DMS53 treated with DMSO at 0.1 percent for 48 hours (cell line): ENCODE data around the gene LDLRAD4.

ENCODE experiments used
- DNase-seq: peaks from one replicate; lab custom pipeline; 2025; ENCODE audit not compliant: unreplicated experiment; lab: John Stamatoyannopoulos, UW

The LDLRAD4 gene

DNA sequence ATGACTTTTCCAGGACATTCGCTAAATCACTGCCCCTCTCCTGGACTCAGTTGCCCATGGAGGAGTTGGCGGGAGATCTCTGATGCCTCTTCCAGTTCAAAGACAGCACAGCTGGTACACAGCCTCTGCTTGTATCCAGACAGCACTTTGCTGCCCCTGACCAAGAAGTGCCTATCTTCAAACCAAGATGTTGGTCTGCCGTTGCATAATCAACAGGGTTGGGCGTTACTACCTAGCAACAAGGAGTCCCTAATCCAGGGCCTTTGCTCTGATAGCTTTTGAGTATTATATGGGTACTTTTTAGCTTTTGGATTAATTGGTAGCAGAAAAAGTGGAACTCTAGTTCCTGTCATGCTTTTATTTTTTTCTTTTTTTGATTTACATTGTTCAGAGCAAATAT is 341.2 kb downstream of the LDLRAD4 start:
- DNase-seq = no peak

DNA sequence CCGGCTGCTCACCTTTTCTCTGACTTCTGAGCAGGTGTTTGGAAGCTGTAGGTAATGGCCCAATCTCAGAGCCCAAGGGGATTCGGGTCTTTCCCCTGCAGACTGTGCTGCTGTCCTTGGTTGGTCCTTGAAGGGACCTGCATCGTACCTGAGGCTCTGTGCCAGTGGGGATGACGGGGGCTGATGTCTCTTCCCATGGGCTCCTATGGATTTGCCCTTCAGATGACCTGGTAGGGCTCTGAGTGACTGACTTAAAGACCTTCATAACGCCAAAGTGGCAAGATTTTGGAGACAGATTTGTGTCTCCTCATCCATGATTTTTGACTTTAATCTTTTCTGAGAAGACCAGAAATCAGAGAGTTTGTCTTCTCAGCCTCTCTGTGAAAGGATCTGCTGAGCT is 341.7 kb downstream of the LDLRAD4 start:
- DNase-seq = no peak

DNA sequence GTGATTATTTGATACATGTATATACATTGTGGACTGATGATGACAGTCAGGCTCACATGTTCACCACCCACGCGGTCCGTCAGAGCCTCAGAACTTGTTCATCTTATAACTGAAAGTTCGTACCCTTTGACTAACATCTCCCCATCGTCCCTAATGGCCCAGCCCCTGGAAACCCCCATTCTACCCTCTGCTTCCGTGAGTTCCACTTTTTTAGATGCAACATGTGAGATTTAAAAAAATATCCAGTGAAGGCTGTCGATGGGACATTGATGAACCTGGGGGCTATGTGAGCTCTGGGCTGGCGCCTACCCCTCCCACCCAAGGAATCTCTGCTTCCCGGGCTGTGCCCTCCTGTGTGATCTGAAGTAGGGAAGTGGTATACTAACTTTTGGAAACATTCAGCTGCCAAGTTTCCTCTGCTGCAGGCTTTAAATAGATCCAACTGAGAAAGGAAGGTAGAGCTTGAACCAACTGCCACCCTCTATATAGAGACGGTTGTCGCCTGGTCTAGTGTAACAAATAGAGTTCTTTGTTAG is 344.0 kb downstream of the LDLRAD4 start:
- no peak for DNase-seq

DNA sequence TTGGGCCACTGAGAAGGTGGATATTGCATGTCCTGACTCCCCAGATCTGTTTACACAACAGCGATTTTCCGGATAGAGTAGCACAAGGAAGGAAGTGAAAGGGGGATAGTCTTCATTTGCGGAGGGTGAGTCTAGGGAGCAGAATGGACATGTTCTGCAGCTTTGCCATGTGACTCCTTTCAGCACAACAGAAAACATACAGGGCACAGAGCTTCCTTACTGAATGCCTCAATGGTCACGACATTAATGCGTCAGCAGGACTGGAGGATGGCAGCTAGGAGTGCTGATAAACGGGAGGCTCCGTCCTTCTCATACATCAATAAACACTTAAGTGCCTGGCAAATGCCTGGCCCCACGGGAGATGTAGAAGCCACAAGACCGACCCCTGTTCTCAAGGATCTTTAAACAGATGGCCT is 344.8 kb downstream of the LDLRAD4 start:
- no peak for DNase-seq

DNA sequence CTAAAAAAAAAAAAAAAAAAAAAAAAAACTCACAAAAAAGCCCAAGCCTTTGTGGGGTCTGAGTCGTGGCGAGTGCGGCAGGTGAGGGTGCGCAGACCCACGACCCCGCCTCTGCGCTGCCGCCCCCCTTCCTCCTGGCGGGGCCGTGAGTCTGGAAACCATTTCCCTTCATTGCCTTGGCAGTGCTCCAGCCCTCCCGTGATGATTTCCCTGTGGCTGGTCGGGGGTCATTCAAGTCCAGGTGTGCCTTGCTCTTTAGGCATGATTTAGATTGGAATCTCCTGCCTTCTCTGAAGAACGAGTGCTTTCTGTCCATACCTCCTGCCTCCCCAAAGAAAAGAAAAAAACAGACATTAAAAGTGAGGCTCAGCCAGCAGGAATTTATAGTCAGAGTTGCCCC is 346.0 kb downstream of the LDLRAD4 start:
- no peak for DNase-seq

DNA sequence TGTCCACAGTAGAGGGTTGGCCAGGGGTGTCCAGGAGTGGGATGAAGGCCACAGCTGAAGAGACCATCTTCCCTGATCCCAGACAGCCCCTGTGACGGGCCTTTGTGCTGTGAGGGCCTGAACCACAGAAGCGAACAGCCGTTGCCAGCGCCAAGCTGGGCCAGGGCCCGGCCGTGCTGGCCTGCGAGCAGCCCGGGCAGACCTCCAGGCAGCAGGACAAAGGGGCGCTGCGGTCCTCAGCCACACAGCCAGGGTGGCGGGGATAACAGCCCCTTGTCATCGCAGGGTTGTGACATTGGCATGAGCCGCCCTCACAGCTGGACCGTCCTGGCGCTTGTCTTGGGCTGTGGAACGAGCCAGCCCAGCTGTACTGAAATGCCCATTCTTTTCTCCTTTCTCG is 346.7 kb downstream of the LDLRAD4 start:
- DNase-seq = no peak

DNA sequence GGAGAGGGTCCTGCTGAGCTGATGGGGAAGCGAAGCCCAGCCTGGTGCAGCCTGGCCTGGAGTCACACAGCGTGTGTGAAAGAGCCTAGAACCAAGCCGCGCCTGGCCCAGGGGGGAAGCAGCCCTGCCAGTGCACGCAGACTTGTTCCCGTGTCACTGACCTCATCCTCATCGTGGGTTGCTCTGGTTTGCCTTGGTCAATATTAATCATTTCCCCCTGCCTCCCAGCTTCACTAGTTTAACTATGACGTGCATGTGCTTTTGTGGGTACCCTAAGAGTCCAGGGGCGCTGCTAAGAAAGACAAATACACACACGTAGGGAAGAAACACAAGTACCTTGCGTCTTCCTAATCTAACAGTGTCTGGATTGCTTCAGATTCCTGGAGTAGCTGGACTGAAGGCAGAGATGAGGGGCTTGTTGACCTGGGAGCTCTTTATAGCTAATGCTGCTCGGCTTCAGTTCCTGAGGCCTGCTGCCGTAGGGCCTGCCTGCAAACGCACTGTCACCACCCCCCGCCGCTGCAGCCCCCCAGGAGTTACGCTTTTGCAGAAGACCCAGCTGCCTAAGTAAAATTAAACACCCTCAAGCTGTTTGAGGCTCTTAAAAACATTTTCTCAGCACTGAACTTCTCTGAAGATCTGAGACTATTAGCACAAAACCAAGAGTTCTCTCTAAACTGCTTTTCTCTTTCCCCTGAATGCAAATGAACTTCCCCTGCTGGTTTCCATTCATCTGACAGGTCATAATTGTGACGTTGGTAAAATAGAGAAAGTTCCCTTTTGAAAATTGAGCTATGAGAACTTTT is 348.6 kb downstream of the LDLRAD4 start:
- no peak for DNase-seq

DNA sequence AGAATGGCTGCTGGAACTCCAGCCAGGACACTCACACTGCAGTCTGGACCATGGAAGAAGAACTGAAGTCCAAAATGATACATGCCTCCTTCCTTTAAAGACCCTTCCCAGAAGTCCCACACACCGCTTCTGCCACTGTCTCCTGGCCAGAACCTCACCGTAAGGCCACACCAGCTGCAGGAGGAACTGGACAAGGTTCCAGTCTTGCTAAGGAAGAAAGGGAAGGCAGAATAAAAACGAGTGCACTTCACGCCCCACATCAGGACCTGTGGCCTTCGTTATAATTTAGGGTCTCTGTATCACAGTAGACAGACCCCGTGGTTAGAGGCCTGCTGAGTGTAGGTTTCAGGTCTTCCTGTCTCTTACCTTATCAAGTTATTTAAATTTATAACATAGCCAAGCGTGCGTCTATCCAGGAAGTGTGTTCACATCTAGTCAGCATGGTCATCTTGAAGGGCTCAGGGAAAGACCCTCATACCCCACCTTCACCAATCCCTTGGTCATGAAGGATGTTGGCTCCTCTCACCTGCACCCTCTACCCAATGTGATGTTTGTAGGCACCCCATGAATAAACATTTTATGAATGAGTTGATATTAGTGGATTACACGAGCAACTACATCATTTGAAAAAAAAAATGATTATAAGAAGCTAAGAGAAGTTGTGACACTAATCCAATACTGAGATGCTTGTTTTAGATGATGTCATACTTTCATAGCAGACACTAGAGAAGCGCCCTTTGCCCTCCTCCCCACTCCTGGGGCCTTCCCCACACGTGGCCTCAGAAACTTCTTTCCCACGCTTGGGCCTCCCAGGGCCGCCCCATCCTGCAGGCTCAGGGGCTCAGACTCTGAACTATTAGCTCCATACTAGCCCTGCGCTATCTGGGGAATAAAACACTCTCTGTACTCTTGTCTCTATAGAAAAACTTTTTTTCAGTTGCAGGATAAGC is 350.2 kb downstream of the LDLRAD4 start:
- DNase-seq = no peak

DNA sequence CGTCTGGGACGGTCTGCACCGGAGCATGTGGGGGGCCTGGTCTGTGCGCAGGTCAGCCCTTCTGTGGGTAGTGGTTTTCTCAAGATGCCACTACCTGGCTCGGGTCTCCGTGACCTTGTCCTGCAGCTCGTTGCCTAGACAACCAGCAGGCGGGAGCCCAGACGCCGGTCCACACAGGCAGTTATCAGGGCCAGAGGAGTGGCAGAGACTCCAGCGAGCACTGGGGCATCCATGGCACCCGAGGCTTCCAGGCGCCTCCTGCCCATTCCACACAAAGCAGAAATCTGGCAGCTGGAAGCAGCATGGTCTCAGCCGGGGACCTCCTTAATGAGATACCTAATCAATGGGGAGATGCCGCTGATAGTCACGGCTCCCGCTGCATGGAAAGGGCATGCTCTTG is 351.7 kb downstream of the LDLRAD4 start:
- DNase-seq = no peak

DNA sequence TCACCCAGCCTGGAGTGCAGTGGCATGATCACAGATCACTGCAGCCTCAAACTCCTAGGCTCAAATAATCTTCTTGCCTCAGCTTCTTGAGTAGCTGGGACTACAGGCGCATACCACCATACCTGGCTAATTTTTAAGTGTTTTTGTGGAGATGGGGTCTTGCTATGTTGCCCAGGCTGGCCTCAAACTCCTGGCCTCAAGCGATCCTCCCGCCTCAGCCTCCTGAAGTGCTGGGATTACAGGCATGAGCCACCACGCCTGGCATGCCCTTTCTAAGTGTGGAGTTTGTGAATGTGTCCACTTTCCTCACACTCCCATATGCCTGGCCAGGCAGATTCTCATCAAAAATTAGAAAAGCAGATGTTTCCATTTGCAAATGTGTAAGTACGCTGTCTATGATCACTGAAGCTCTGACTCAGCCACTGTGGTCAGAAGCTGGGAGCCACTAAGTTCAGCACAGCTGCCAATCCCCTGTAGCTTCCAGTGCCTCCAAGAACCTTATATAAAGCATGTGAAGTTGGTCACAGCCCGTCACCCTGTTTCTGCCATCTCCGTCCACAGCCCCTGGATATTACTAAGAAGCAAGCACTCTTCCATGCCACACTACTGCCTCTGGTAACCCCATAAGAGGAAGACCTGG is 352.4 kb downstream of the LDLRAD4 start:
- DNase-seq = no peak

DNA sequence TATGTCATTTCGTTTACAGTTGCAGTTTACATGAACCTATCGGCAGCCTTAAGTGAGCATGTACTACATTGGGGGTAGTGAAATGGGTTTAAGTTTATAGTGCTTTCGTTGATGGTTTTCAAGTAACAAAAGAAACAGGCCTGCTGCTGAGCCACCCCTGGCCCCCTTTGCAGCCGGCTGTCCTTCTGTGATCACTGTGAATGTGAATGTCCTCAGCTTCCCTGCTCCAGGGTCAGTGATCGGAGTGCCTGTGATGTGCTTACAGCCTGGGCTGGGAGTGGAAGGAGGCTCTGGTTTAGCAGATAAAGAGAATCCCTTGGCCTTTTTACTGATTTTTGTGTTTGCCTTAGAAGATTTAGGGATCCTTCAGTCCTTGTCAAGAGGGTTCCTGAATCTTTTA is 353.6 kb downstream of the LDLRAD4 start:
- DNase-seq = no peak

DNA sequence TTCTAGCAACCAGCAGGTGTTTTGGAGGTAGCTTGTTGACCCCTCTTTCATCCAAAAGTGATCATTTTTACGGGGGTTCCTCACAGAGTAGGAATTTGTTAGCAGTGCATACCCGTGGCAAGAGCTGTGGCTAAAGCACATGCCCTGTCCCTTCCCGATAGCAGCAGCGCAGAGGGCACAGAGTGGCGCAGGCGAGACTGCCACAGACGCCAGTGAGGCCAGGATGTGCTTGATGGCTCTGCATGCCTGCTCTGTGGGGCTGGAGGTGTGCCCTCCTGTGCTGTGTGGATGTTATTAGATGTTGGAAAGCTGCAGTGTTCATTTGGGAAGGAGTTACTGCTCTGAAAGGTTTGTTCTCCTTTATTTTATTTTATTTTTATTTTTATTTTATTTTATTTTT is 354.2 kb downstream of the LDLRAD4 start:
- no peak for DNase-seq

DNA sequence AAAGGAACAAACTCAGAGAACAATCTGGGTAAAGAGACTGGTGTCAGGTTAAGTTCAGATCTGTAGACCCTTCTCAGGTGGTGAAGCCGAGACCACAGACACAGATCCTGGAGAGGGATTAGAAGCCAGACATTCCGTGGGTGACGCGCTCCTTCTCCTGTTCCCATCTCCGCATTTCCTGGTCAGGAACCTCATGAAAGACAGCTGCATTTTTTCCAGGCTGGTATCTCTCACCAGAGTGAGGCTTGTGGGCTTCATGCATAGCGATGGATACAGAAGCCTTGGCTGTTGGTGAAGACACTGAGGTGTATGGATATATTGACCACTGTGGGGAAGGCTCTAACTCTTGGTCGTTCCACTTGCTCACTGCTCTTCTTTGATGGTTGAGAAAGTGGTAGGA is 355.2 kb downstream of the LDLRAD4 start:
- DNase-seq = no peak

DNA sequence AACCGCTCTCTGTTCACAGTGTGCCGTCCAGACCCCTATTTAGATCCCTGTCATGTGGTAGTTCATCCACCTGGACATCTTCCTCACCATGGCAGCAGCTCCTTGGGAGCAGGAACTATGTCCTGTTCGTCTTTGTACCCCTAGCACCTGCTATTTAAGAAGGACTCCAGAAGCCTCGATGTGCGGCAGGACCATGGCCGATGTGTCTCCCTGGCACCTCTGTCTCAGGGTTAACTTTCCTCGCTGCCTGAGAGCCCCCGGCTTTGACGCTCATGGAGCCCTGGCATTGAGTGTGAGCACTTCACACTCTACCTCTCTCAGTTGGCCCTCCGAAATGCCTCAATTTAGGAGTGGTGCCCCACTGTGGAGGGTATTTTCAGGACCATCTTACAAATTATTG is 355.8 kb downstream of the LDLRAD4 start:
- DNase-seq = no peak

DNA sequence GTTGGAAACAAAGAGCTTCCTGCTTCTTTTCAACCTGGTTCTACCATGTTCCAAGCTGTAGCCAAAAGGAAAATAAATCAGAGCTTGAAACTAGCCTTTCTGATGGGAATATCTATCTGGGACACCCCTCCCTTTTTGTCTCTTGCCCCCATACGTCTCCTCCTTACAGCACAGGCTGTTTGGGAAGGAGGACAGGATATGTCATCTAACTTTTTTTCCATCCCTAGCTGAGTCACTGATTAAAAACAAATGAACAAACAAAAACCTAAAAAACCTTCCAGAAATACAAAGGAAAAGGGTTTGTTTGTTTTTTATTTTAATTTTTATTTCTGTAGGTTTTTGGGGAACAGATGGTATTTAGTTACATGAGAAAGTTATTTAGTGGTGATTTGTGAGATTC is 356.2 kb downstream of the LDLRAD4 start:
- no peak for DNase-seq

DNA sequence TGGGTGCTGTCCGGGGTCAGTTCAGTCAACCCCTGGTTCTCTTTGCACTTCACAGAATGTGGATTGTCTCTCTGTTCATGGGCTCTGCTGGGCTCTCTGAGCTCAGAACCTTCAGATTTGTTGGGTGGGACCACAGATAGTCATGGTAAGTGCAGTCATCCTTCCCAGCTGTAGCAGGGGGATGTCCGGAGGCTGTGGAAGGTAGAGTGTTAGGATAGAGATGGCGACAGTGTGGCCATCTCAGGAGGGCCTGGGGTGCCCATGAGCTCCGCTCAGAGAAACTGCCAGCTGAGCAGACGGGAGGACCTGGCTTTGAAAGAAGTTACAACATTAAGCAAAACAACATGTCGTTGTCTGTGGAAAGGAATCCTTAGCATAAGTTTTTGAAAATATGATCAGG is 358.0 kb downstream of the LDLRAD4 start:
- no peak for DNase-seq

DNA sequence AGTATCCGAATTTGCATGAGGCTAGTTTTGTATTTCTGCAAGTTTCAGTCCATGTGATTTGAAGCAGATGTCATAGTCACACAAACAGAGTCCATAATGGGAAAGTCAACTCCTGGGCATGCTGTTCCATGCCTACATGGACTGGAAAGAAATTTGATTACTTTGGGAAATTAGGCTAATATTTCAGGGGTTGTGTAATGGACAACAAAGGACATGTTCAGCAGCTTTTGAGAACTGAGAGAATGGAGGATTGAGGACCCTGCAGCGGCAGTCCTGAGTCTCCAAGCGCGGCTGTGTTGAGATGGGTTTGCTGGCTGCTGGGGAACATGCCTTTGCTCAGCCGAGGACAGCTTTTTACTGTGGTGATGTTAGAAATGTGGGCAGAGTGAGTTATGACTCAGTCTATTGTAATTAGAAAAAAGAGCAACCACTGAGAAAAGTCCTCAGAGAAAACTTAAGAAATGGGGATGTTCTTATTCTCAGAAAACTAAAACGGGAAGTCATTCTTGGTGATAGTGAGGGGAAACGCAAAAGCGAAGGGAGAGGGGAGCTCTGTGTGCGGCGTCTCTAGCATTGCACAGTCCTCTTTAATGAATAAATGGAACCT is 358.6 kb downstream of the LDLRAD4 start:
- no peak for DNase-seq

DNA sequence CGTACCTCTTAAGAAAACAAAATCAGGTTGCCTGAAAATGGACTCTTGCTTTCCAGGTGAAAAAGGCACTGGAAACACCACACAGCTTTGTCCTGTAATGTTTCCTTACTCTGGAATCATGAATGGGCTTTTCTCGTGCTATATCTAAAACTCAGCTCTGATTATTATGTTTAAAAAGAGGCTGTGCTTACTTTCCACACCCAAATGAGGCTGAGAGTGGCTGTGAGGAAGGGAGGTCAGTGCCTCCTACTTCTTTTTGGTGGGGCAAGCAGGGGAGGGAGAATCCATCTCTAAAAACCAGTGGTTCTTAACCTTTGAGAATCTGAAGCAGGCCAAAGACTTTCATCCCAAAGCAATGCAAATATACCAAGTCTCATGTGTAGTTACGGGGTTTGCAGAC is 359.2 kb downstream of the LDLRAD4 start:
- DNase-seq = no peak

DNA sequence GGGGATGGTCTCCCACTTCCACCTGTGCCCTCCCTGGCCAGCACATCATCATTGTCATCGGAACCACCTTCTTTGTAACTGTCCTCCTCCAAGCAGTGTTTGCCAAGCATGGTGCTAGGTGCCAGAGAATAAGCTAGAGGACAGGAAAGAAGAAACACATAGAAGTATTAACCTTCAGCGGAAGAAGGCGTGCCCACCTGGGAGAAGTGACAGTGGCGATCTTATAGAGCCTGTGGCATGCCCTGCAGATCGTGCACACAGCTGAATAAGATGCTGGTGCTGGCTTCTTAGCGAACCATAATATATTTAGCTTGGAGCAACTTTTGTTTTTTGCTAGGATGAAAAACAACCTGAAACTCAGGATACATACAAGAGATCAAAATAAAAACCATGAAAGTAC is 359.8 kb downstream of the LDLRAD4 start:
- DNase-seq = no peak

DNA sequence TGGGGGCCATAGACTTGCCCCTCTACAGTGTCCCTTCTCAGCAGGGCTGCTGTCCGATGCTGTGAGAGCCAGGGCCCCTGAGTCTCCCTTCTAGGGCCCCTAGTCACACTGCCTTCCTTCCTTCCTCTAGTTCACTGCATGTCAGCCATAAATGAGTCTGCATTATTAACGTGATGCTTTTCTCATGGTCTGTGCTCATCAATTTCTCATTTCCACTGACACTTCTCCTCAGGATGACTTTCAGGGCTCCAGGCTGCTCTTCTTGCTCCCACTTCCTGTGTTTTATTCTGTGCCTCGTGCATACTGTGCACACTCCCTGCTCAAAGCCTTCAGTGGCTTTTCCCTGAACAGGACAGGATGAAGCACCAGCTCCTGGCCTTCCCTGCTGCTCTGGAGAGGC is 361.3 kb downstream of the LDLRAD4 start:
- DNase-seq = no peak

DNA sequence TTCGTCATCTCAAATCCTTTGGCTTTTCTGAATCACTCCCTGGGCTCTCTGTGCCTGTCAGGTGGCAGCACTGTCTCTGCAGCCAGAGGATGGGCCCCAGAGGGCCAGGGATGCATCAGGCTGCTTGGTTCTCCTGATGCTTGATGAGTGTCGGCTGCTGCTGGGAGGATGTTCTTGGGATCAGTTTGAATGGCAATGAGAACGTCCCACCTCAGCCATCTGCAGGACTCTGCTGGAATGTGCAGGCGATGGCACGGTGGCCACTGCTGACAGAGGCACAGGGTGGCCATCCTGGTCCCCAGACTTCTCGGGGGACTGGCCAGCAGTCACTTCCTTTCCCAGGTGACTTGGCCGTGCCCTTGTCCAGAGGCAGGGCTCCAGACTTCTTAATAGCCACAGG is 361.8 kb downstream of the LDLRAD4 start:
- DNase-seq = no peak
